DND-41 (cell line): ENCODE measurements around the gene MACROD2.

Source experiments
- ATAC-seq: fragments of 200-7000 bp; cut with Tn5 transposase; 3 replicates; pipeline ENCODE4 v1.9.1; 2021; ENCODE audit warnings: low read depth; ENCODE audit not compliant: insufficient read depth
- DNase-seq: peaks from one replicate; pipeline ENCODE4 v3.0.0-alpha.2; 2020
- H2AFZ ChIP-seq: 2 replicates; pipeline ENCODE4 v1.6.0; 2012; ENCODE audit warnings: low read depth, low read length
- H3K27ac ChIP-seq: 2 replicates; pipeline ENCODE4 v1.5.1; 2012; ENCODE audit warnings: low read length, inconsistent platforms
- H3K27me3 ChIP-seq: fragments of 200-600 bp; sonication (generic); 2 replicates; pipeline ENCODE4 v1.6.0; 2012; ENCODE audit warnings: low read length, mild to moderate bottlenecking, inconsistent platforms; ENCODE audit not compliant: insufficient read depth, poor library complexity
- H3K36me3 ChIP-seq: 2 replicates; pipeline ENCODE4 v1.5.1; 2012; ENCODE audit warnings: low read length, inconsistent platforms; ENCODE audit not compliant: insufficient read depth
- H3K4me1 ChIP-seq: 2 replicates; pipeline ENCODE4 v1.5.1; 2012; ENCODE audit warnings: mild to moderate bottlenecking, low read length; ENCODE audit not compliant: insufficient read depth
- H3K4me2 ChIP-seq: 2 replicates; pipeline ENCODE4 v1.6.0; 2012; ENCODE audit warnings: mild to moderate bottlenecking, moderate library complexity, low read length, inconsistent platforms; ENCODE audit not compliant: insufficient read depth
- H3K4me3 ChIP-seq, 2 experiments: fragments of 200-600 bp in 1 of 2; shearing (Covaris generic) in 1 of 2; 2 replicates each; pipeline ENCODE4 v1.5.1; 2012 to 2016; ENCODE audit warnings: inconsistent platforms in 2 of 2, low read length in 2 of 2, mild to moderate bottlenecking in 2 of 2, low read depth in 1 of 2, moderate library complexity in 1 of 2
- H3K79me2 ChIP-seq: 2 replicates; pipeline ENCODE4 v1.6.0; 2012; ENCODE audit warnings: low read length, inconsistent platforms; ENCODE audit not compliant: insufficient read depth
- H3K9ac ChIP-seq: 2 replicates; pipeline ENCODE4 v1.6.0; 2012; ENCODE audit warnings: low read depth, mild to moderate bottlenecking, inconsistent platforms, low read length, moderate library complexity
- H3K9me3 ChIP-seq: 2 replicates; pipeline ENCODE4 v1.5.1; 2012; ENCODE audit warnings: low read length, moderate library complexity, mild to moderate bottlenecking, inconsistent platforms; ENCODE audit not compliant: insufficient read depth, severe bottlenecking
- H4K20me1 ChIP-seq: 2 replicates; pipeline ENCODE4 v1.6.0; 2012; ENCODE audit warnings: low read length; ENCODE audit not compliant: insufficient read depth
- CTCF ChIP-seq: IDR thresholded peaks from 2 replicates; pipeline ENCODE4 v1.5.1; 2012; ENCODE audit warnings: borderline replicate concordance, low read length, moderate library complexity, mild to moderate bottlenecking; ENCODE audit not compliant: poor library complexity, severe bottlenecking; ENCODE audit errors: extremely low read depth
- EZH2 ChIP-seq: IDR thresholded peaks from 3 replicates; pipeline ENCODE4 v1.6.1; 2012; ENCODE audit warnings: borderline replicate concordance, low read depth, mild to moderate bottlenecking, moderate library complexity, low read length, inconsistent platforms; ENCODE audit not compliant: severe bottlenecking

MACROD2 gene

GRCh38 chr20:15220778-15221565 is 1225.7 kb downstream of the MACROD2 start:
- H3K4me3 ChIP-seq, result no peak overlapping the region
- no peak overlapping the region for H3K4me2 ChIP-seq
- H4K20me1 ChIP-seq, result no peaks in the 10 kb centered on the region
- no peak overlapping the region for H3K27ac ChIP-seq
- no peaks in the 10 kb centered on the region for H3K9me3 ChIP-seq
- H3K9ac ChIP-seq, result no peak overlapping the region
- ATAC-seq, result no peak
- H3K36me3 ChIP-seq, result no peaks in the 10 kb centered on the region
- H3K79me2 ChIP-seq, result no peaks in the 10 kb centered on the region
- no peaks in the 10 kb centered on the region for H3K27me3 ChIP-seq
- TF ChIP-seq CTCF (no peak), EZH2 (no peak)
- H2AFZ ChIP-seq, result no peak overlapping the region
- no peak for DNase-seq
- no peaks in the 10 kb centered on the region for H3K4me1 ChIP-seq

DNA sequence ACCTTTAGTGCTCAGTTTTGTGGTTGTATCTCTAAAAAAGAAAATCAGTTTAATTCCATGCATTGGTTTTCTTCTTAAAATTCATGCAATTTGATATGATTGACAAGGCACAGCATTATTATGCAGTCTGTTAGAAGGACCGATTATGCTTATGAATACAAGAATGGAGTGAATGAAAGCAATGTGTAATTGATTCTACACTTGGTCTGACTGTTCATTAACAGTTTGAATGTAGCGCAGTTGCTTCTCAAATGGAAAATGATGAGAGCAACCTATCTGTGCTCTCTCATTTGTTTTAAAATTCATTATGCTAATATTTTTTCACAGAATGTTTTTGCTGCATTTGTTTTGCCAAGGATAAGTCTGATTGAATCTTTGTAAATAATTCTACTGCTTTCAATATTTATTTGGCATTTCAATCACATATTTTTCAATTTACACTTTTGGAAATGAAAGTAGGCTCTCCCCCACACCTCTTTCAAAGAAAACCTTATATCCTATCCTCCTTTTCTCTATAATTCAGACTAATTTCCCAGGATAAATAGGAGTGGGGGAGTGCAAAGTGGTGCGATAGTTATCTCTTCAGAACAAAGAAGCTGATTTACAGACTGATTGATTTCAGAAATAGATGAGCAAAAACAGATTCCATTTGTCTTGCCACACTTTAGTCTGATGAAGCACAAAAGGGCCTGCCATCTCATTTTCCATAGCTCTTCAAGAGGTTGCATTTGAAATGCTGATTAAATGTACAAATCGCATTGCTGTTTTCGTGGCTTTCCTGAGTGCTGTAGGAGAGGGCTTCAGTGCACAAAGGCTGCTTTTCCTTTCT is 1227.4 kb downstream of the MACROD2 start:
- no peak for DNase-seq
- 0 out of 2 replicates have a peak overlapping the region, but pooled peaks have one; percentile 27 for H2AFZ ChIP-seq
- TF ChIP-seq EZH2 (no peak), CTCF (no peak)

GRCh38 chr20:15224199-15224598 is 1228.9 kb downstream of the MACROD2 start:
- Histone ChIP-seq H3K79me2 (no peaks in the 10 kb centered on the region), H3K9ac (no peak overlapping the region), H3K27me3 (no peaks in the 10 kb centered on the region), H3K27ac (no peak overlapping the region), H3K4me1 (no peaks in the 10 kb centered on the region), H4K20me1 (no peaks in the 10 kb centered on the region), H3K36me3 (no peaks in the 10 kb centered on the region), H2AFZ (no peak overlapping the region), H3K9me3 (no peaks in the 10 kb centered on the region), H3K4me3 (no peak overlapping the region), H3K4me2 (no peak overlapping the region)
- DNase-seq (no peak), ATAC-seq (no peak)
- TF ChIP-seq EZH2 (no peak), CTCF (no peak)

More for the DNA sequence above, 1227.4 kb downstream of the MACROD2 start:
- Histone ChIP-seq H3K79me2 (no peaks in the 10 kb centered on the region), H3K36me3 (no peaks in the 10 kb centered on the region), H3K9me3 (no peaks in the 10 kb centered on the region), H4K20me1 (no peaks in the 10 kb centered on the region), H3K27me3 (no peaks in the 10 kb centered on the region), H3K4me3 (no peak overlapping the region), H3K9ac (no peak overlapping the region), H3K4me1 (no peaks in the 10 kb centered on the region), H3K27ac (no peak overlapping the region), H3K4me2 (no peak overlapping the region)
- no peak for ATAC-seq
